ENCODE measurements around the gene PSMB9.

PSMB9 gene

DNA sequence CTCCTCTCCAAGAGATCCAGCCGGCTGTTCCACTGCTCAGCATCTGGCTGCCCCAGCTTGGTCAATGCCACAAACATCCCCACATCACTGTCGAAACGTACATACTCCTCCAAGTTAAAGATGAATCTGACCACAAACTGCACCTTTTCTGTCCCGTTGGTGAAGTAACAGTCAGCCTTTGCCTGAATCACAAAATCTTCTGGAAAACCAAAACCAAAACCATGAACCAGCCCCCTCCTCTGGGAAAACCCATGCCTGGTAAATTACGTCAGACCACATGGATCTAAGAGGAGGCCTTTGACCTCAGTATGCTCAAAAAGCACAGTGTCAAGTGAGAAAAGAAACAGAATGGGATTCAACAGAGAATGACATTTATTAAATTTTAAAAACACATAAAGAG, 38.9 kb upstream of the PSMB9 start:
- no peaks in the 10 kb centered on the region for H3K36me3 ChIP-seq (ENCODE audit: insufficient read depth)
- no peak overlapping the region for H2AFZ ChIP-seq (ENCODE audit: low read depth)
- no peak overlapping the region for H3K4me3 ChIP-seq (IDR thresholded peaks at IDR 0.05; ENCODE audit: insufficient read depth, low read depth, low read length)
- no peaks in the 10 kb centered on the region for H3K79me2 ChIP-seq (ENCODE audit: insufficient read depth, low read depth)
- no peak overlapping the region for H3K27ac ChIP-seq
- no peaks in the 10 kb centered on the region for H3K27me3 ChIP-seq (ENCODE audit: insufficient read depth, low read depth)
- TF ChIP-seq, protein P1, sequence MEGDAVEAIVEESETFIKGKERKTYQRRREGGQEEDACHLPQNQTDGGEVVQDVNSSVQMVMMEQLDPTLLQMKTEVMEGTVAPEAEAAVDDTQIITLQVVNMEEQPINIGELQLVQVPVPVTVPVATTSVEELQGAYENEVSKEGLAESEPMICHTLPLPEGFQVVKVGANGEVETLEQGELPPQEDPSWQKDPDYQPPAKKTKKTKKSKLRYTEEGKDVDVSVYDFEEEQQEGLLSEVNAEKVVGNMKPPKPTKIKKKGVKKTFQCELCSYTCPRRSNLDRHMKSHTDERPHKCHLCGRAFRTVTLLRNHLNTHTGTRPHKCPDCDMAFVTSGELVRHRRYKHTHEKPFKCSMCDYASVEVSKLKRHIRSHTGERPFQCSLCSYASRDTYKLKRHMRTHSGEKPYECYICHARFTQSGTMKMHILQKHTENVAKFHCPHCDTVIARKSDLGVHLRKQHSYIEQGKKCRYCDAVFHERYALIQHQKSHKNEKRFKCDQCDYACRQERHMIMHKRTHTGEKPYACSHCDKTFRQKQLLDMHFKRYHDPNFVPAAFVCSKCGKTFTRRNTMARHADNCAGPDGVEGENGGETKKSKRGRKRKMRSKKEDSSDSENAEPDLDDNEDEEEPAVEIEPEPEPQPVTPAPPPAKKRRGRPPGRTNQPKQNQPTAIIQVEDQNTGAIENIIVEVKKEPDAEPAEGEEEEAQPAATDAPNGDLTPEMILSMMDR (conservative IDR thresholded peaks at IDR 0.05; ENCODE audit: low read depth, low read length): no peak
- no peaks in the 10 kb centered on the region for H4K20me1 ChIP-seq (ENCODE audit: insufficient read depth)
- no peak overlapping the region for H3K4me2 ChIP-seq
- H3K4me1 ChIP-seq (ENCODE audit: low read depth, poor library complexity, severe bottlenecking): no peaks in the 10 kb centered on the region
- no peak overlapping the region for H3K9ac ChIP-seq

DNA sequence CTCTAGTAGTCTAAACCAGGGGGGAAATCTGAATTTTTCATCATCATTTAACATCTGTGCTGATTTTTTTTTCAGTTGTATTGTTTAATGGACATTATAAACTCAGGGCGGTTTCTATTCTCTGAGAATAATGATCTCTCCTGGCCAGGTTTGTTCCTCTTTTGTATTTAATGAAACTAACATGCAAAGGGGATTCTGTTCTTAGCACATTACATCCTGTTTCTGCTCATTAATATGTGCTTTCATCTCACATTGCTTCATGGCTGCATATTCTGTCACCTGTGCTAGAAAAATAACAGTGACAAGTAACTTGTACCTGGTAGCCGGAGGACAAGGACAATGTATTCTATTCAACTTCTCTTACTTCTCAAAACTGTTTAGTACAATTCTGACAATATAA, 38.0 kb upstream of the PSMB9 start:
- no peaks in the 10 kb centered on the region for H3K79me2 ChIP-seq (ENCODE audit: insufficient read depth, low read depth)
- no peak overlapping the region for H3K4me3 ChIP-seq (IDR thresholded peaks at IDR 0.05; ENCODE audit: insufficient read depth, low read depth, low read length)
- H4K20me1 ChIP-seq (ENCODE audit: insufficient read depth): no peaks in the 10 kb centered on the region
- H3K36me3 ChIP-seq (ENCODE audit: insufficient read depth): no peaks in the 10 kb centered on the region
- H2AFZ ChIP-seq (ENCODE audit: low read depth): no peak overlapping the region
- no peaks in the 10 kb centered on the region for H3K27me3 ChIP-seq (ENCODE audit: insufficient read depth, low read depth)
- no peak overlapping the region for H3K9ac ChIP-seq
- TF ChIP-seq, protein P1 (conservative IDR thresholded peaks at IDR 0.05; ENCODE audit: low read depth, low read length): no peak
- H3K4me2 ChIP-seq: no peak overlapping the region
- no peak overlapping the region for H3K27ac ChIP-seq
- H3K4me1 ChIP-seq (ENCODE audit: low read depth, poor library complexity, severe bottlenecking): no peaks in the 10 kb centered on the region

DNA sequence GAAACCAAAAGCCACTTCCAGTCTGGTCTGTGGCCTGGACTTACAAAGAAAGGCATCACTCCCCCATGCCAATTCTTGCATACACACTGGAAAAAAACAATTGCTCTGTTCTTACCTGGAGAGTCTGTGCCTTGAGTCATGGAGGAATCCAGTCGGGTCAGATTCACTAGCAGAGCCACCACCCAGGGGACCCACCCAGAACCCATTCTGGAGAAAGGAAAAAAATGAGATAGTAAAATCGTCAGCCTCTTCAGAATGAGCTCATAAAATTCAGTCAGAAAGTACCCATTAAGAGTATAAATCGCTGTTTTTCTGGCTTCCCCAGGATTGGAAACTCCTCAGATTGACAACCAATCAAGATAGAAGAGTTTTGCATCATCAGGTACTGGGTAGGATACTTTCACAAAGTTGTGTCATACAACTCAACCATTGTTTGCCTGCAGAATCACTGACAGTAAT, 37.2 kb upstream of the PSMB9 start, which contains the start of gene HLA-DOB:
Gene HLA-DOB, minus strand, starts transcription at position 257 of the 459 bp plus-strand sequence. Its CDS starts 51 bp downstream, at position 206.
- H3K27me3 ChIP-seq (ENCODE audit: insufficient read depth, low read depth): no peaks in the 10 kb centered on the region
- no peaks in the 10 kb centered on the region for H3K79me2 ChIP-seq (ENCODE audit: insufficient read depth, low read depth)
- H4K20me1 ChIP-seq (ENCODE audit: insufficient read depth): no peaks in the 10 kb centered on the region
- no peaks in the 10 kb centered on the region for H3K36me3 ChIP-seq (ENCODE audit: insufficient read depth)
- no peak within 1 kb of the TSS for H3K4me3 ChIP-seq (IDR thresholded peaks at IDR 0.05; ENCODE audit: insufficient read depth, low read depth, low read length)
- no peak within 1 kb of the TSS for H3K4me2 ChIP-seq
- H2AFZ ChIP-seq (ENCODE audit: low read depth): no peak within 1 kb of the TSS
- H3K9ac ChIP-seq: no peak within 1 kb of the TSS
- TF ChIP-seq, protein P1 (conservative IDR thresholded peaks at IDR 0.05; ENCODE audit: low read depth, low read length): no peak
- H3K27ac ChIP-seq: no peak within 1 kb of the TSS
- H3K4me1 ChIP-seq (ENCODE audit: low read depth, poor library complexity, severe bottlenecking): no peaks in the 10 kb centered on the region

DNA sequence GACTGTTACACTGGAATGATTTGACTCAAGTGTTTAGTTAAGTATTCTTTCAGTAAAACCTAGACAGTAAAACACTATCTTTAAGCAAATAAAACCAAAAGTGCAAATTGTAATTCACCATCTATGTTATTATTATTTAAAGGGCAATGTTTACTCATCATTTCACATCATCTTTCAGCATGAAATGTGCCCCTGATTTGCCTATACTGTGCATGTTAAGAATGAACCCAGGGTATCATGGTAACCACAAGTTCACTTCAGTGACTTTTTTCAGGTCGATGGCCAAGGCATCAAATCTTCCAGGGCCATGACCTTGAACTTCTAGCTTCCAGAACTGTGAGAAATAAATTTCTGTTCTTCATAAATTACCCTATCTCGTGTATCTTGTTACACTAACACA, 35.1 kb upstream of the PSMB9 start:
- H3K36me3 ChIP-seq (ENCODE audit: insufficient read depth): no peaks in the 10 kb centered on the region
- H3K4me3 ChIP-seq (IDR thresholded peaks at IDR 0.05; ENCODE audit: insufficient read depth, low read depth, low read length): no peak overlapping the region
- H3K79me2 ChIP-seq (ENCODE audit: insufficient read depth, low read depth): no peaks in the 10 kb centered on the region
- no peak overlapping the region for H3K27ac ChIP-seq
- H3K4me1 ChIP-seq (ENCODE audit: low read depth, poor library complexity, severe bottlenecking): no peaks in the 10 kb centered on the region
- H2AFZ ChIP-seq (ENCODE audit: low read depth): no peak overlapping the region
- H3K4me2 ChIP-seq: no peak overlapping the region
- H4K20me1 ChIP-seq (ENCODE audit: insufficient read depth): no peaks in the 10 kb centered on the region
- TF ChIP-seq, protein P1 (conservative IDR thresholded peaks at IDR 0.05; ENCODE audit: low read depth, low read length): no peak
- H3K9ac ChIP-seq: no peak overlapping the region
- H3K27me3 ChIP-seq (ENCODE audit: insufficient read depth, low read depth): no peaks in the 10 kb centered on the region

All from KMS-11 (cell line).